Naive thymus-derived CD4-positive, alpha-beta T cell (primary cell): Measurements from ENCODE around the gene NGF. TPM values are rescaled to one million over a fixed set of nuclear protein-coding genes. Genes with fewer than 3 reads are reported as not detected.
"Not testable (repeated sequence)": the region's sequence is repeated elsewhere in the genome, so short reads cannot be mapped to it uniquely, and the experiment has no call there.

Experiments used
- ATAC-seq: fragments of 150-1000 bp; cut with Tn5 transposase; 2 replicates; pipeline ENCODE4 v1.10.0; 2021; ENCODE audit warnings: mild to moderate bottlenecking, moderate library complexity
- CTCF ChIA-PET: fragments of 350-600 bp; sonication (Branson Sonifier 250); formaldehyde crosslinking; loops from one replicate; lab custom pipeline; 2021; ENCODE audit warnings: antibody characterized with exemption; lab: Charles Lee
- POLR2A ChIA-PET: fragments of 350-600 bp; sonication (Branson Sonifier 250); formaldehyde crosslinking; loops from one replicate; lab custom pipeline; 2021; ENCODE audit warnings: antibody characterized with exemption, inconsistent platforms; lab: Charles Lee
- DNase-seq, 9 donors: peaks; one replicate each; pipeline versions ENCODE4 v3.0.0 to v3.0.0-alpha.2; 2020 to 2022; ENCODE audit warnings: mixed read lengths in 1 of 9
- H3K27ac ChIP-seq: one replicate; pipeline ENCODE4 v1.7.0; 2013; ENCODE audit warnings: mild to moderate bottlenecking, low read depth, low read length, moderate library complexity
- H3K27me3 ChIP-seq, 2 donors: one replicate each; pipeline ENCODE4 v1.7.0; 2013; ENCODE audit warnings: low read length in 2 of 2, mild to moderate bottlenecking in 2 of 2, moderate library complexity in 2 of 2; ENCODE audit not compliant: control insufficient read depth in 2 of 2, insufficient read depth in 2 of 2
- H3K36me3 ChIP-seq, 3 experiments: 1 replicate in 2 of 3; 2 replicates in 1 of 3; pipeline ENCODE4 v1.7.0; 2013; ENCODE audit warnings: low read length in 3 of 3, mild to moderate bottlenecking in 3 of 3, moderate library complexity in 1 of 3; ENCODE audit not compliant: insufficient read depth in 3 of 3, control insufficient read depth in 2 of 3
- H3K4me1 ChIP-seq, 2 donors: one replicate each; pipeline ENCODE4 v1.7.0; 2013; ENCODE audit warnings: low read length in 2 of 2, mild to moderate bottlenecking in 2 of 2, moderate library complexity in 1 of 2; ENCODE audit not compliant: control insufficient read depth in 2 of 2, insufficient read depth in 2 of 2
- H3K4me3 ChIP-seq: 2 replicates; pipeline ENCODE4 v1.7.0; 2013; ENCODE audit warnings: mild to moderate bottlenecking, low read length
- H3K9me3 ChIP-seq, 3 experiments: 1 replicate in 2 of 3; 2 replicates in 1 of 3; pipeline ENCODE4 v1.7.0; 2013; ENCODE audit warnings: low read length in 3 of 3; ENCODE audit not compliant: control insufficient read depth in 2 of 3
- H3K27ac Mint-ChIP-seq, 9 donors: one replicate each; pipeline ENCODE4 v1.8.0; 2020 to 2022; ENCODE audit warnings: mixed read lengths in 9 of 9, mild to moderate bottlenecking in 8 of 9, moderate library complexity in 5 of 9, inconsistent platforms in 2 of 9
- H3K27me3 Mint-ChIP-seq, 5 donors: one replicate each; pipeline ENCODE4 v1.8.0; 2021 to 2022; ENCODE audit warnings: mixed read lengths in 5 of 5, mild to moderate bottlenecking in 1 of 5
- H3K36me3 Mint-ChIP-seq, 5 donors: one replicate each; pipeline ENCODE4 v1.8.0; 2020 to 2022; ENCODE audit warnings: mixed read lengths in 5 of 5, mild to moderate bottlenecking in 3 of 5, inconsistent platforms in 1 of 5
- H3K4me1 Mint-ChIP-seq, 7 donors: one replicate each; pipeline ENCODE4 v1.8.0; 2020 to 2022; ENCODE audit warnings: mixed read lengths in 7 of 7, mild to moderate bottlenecking in 3 of 7, inconsistent platforms in 1 of 7
- H3K4me3 Mint-ChIP-seq, 10 donors: one replicate each; pipeline ENCODE4 v1.8.0; 2020 to 2022; ENCODE audit warnings: mild to moderate bottlenecking in 10 of 10, mixed read lengths in 10 of 10, moderate library complexity in 6 of 10, inconsistent platforms in 2 of 10
- H3K9me3 Mint-ChIP-seq, 11 donors: one replicate each; pipeline ENCODE4 v1.8.0; 2020 to 2022; ENCODE audit warnings: mixed read lengths in 11 of 11, mild to moderate bottlenecking in 4 of 11, inconsistent platforms in 1 of 11, moderate library complexity in 1 of 11
- intact Hi-C, 2 donors: fragments of 100-400 bp; cut with micrococcal nuclease; formaldehyde crosslinking; loops; one replicate each; pipeline ENCODE4 v1.15.1; 2023
- polyA plus RNA-seq, 2 donors: library from polyadenylated mRNA; unstranded; fragments of 300-500 nt; fragmentation: Illumina TruSeq; gene quantifications; one replicate each; pipeline ENCODE4 v1.2.3, GENCODE V29; 2021
- total RNA-seq, 6 experiments: library from RNA in 5 of 6; stranded (reverse) in 5 of 6; gene quantifications; 1 replicate in 5 of 6; 2 replicates in 1 of 6; pipeline ENCODE4 v1.2.3 and lab custom pipeline; 2021 to 2026

NGF gene
- total and polyA plus RNA-seq, 7 experiments from 2014 or later: not detected

- ChIA-PET POLR2A (no interaction called here), CTCF (no interaction called here)
- no peak overlapping the region for H3K27ac ChIP-seq
- Mint-ChIP-seq H3K36me3 (no peaks in the 10 kb centered on the region), H3K27ac (no peak overlapping the region), H3K9me3 (peaks cover 0 to 6% (median 0%) of the 10 kb centered on the region in 11 donors), H3K27me3 (peaks cover 0 to 21% (median 16%) of the 10 kb centered on the region in 5 donors), H3K4me1 (no peaks in the 10 kb centered on the region), H3K4me3 (no peak overlapping the region)
- H3K4me3 ChIP-seq: no peak overlapping the region
- DNase-seq (no peak), ATAC-seq (no peak)
- H3K27me3 ChIP-seq: no peaks in the 10 kb centered on the region
- no peaks in the 10 kb centered on the region for H3K9me3 ChIP-seq
- no peaks in the 10 kb centered on the region for H3K4me1 ChIP-seq
- intact Hi-C loops: no loop called here
- no peaks in the 10 kb centered on the region for H3K36me3 ChIP-seq
Measured at GRCh38 chr1:115312742-115313141, 25.3 kb downstream of the NGF start.

DNA sequence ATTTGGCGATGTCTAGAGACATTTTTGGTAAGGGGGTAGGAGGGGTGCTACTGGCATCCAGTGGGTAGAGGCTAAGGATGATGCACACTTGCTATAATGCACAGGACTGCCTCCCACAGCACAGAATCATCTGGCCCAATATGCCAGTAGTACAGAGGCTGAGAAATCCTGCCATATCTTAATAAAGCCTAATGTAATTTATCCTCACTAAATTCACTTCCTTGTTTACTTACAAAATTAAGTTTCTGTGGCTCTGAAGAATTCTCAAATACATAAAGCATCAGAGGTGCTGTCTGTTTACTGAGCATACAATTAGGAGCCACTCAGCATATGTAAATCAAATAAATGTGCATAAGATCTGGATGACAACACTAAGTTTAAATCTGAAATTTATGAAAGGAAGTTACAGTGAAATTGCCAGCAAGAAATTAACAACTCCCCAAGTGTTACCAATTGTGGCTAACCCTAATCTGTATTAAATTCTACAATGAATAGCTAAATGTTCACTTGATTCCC is 26.5 kb downstream of the NGF start:
- H3K9me3 Mint-ChIP-seq: peaks cover 0 to 5% (median 0%) of the 10 kb centered on the region in 11 donors
- no peak overlapping the region for H3K27ac Mint-ChIP-seq
- ChIA-PET POLR2A (no interaction called here), CTCF (no interaction called here)
- no peak for ATAC-seq
- no peak for DNase-seq
- Histone ChIP-seq H3K4me1 (no peaks in the 10 kb centered on the region), H3K27me3 (no peaks in the 10 kb centered on the region), H3K27ac (no peak overlapping the region), H3K4me3 (no peak overlapping the region), H3K9me3 (no peaks in the 10 kb centered on the region), H3K36me3 (no peaks in the 10 kb centered on the region)
- no peaks in the 10 kb centered on the region for H3K36me3 Mint-ChIP-seq
- peaks cover 0 to 26% (median 17%) of the 10 kb centered on the region in 5 donors for H3K27me3 Mint-ChIP-seq
- intact Hi-C loops: no loop called here
- no peaks in the 10 kb centered on the region for H3K4me1 Mint-ChIP-seq
- H3K4me3 Mint-ChIP-seq: no peak overlapping the region

GRCh38 chr1:115310581-115311473 is 27.2 kb downstream of the NGF start:
- no peaks in the 10 kb centered on the region for H3K4me1 ChIP-seq
- Mint-ChIP-seq H3K36me3 (no peaks in the 10 kb centered on the region), H3K27ac (no peak overlapping the region), H3K4me3 (no peak overlapping the region), H3K9me3 (peaks cover 0 to 5% (median 0%) of the 10 kb centered on the region in 11 donors), H3K4me1 (no peaks in the 10 kb centered on the region), H3K27me3 (peaks cover 0 to 26% (median 20%) of the 10 kb centered on the region in 5 donors)
- H3K9me3 ChIP-seq: no peaks in the 10 kb centered on the region
- ChIA-PET POLR2A (no interaction called here), CTCF (no interaction called here)
- no peak overlapping the region for H3K27ac ChIP-seq
- no peaks in the 10 kb centered on the region for H3K36me3 ChIP-seq
- no peak overlapping the region for H3K4me3 ChIP-seq
- H3K27me3 ChIP-seq: no peaks in the 10 kb centered on the region
- ATAC-seq (no peak), DNase-seq (no peak)
- intact Hi-C loops: no loop called here

- H3K4me1 Mint-ChIP-seq, DNase-seq, H3K4me3 ChIP-seq, H3K27me3 ChIP-seq, H3K27ac ChIP-seq, CTCF ChIA-PET, ATAC-seq, H3K36me3 ChIP-seq, H3K36me3 Mint-ChIP-seq, H3K9me3 Mint-ChIP-seq, H3K4me3 Mint-ChIP-seq, POLR2A ChIA-PET, H3K4me1 ChIP-seq, H3K9me3 ChIP-seq, intact Hi-C loops, H3K27ac Mint-ChIP-seq: not testable (repeated sequence)
- peaks cover 0 to 27% (median 16%) of the 10 kb centered on the region in 5 donors for H3K27me3 Mint-ChIP-seq
Measured at GRCh38 chr1:115309504-115309903, 28.5 kb downstream of the NGF start.

- ATAC-seq (no peak), DNase-seq (no peak)
- no peak overlapping the region for H3K4me3 Mint-ChIP-seq
- H3K36me3 Mint-ChIP-seq: no peaks in the 10 kb centered on the region
- Histone ChIP-seq H3K27ac (no peak overlapping the region), H3K9me3 (no peaks in the 10 kb centered on the region), H3K36me3 (no peaks in the 10 kb centered on the region), H3K4me3 (no peak overlapping the region), H3K27me3 (no peaks in the 10 kb centered on the region), H3K4me1 (no peaks in the 10 kb centered on the region)
- peaks cover 0 to 5% (median 0%) of the 10 kb centered on the region in 11 donors for H3K9me3 Mint-ChIP-seq
- H3K4me1 Mint-ChIP-seq: no peaks in the 10 kb centered on the region
- peaks cover 0 to 27% (median 13%) of the 10 kb centered on the region in 5 donors for H3K27me3 Mint-ChIP-seq
- intact Hi-C loops: no loop called here
- no peak overlapping the region for H3K27ac Mint-ChIP-seq
- CTCF ChIA-PET: no interaction called here
- POLR2A ChIA-PET: no interaction called here
Measured at GRCh38 chr1:115308969-115309368, 29.1 kb downstream of the NGF start.

GRCh38 chr1:115307661-115308060 is 30.4 kb downstream of the NGF start:
- no peak overlapping the region for H3K4me3 ChIP-seq
- H3K27ac Mint-ChIP-seq: no peak overlapping the region
- H3K36me3 Mint-ChIP-seq: no peaks in the 10 kb centered on the region
- H3K27me3 Mint-ChIP-seq: peaks cover 0 to 33% (median 17%) of the 10 kb centered on the region in 5 donors
- CTCF ChIA-PET: no interaction called here
- H3K27me3 ChIP-seq: no peaks in the 10 kb centered on the region
- no peaks in the 10 kb centered on the region for H3K4me1 ChIP-seq
- no peak overlapping the region for H3K4me3 Mint-ChIP-seq
- intact Hi-C loops: no loop called here
- H3K9me3 Mint-ChIP-seq: peaks cover 0 to 6% (median 0%) of the 10 kb centered on the region in 11 donors
- H3K4me1 Mint-ChIP-seq: no peaks in the 10 kb centered on the region
- no peak overlapping the region for H3K27ac ChIP-seq
- DNase-seq (no peak), ATAC-seq (no peak)
- no peaks in the 10 kb centered on the region for H3K36me3 ChIP-seq
- POLR2A ChIA-PET: no interaction called here
- no peaks in the 10 kb centered on the region for H3K9me3 ChIP-seq

DNA sequence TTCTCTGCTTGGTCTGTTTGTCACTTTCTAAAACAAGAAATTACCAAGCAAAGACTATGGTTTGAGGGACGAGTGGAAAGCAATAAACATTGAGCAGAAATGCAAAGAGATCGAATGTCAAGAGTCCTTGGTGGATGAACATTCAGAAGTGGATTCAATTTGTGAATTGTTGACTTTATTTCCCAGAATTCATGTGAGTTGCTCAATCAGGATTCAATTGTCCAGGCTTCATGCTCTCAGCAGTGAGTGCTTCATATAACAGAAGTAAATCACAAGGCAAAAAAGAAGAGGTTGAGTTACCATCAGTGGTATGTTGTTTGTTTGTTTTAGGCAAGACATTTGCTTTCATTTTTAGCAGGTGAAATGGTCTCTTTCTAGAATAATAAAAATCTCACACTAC is 31.9 kb downstream of the NGF start:
- no peaks in the 10 kb centered on the region for H3K36me3 ChIP-seq
- intact Hi-C loops: no loop called here
- H3K9me3 Mint-ChIP-seq: peaks cover 0 to 6% (median 0%) of the 10 kb centered on the region in 11 donors
- DNase-seq (no peak), ATAC-seq (no peak)
- no peak overlapping the region for H3K27ac Mint-ChIP-seq
- H3K4me3 Mint-ChIP-seq: no peak overlapping the region
- H3K4me1 Mint-ChIP-seq: no peaks in the 10 kb centered on the region
- ChIA-PET CTCF (no interaction called here), POLR2A (no interaction called here)
- no peaks in the 10 kb centered on the region for H3K36me3 Mint-ChIP-seq
- H3K27me3 ChIP-seq: no peaks in the 10 kb centered on the region
- H3K27me3 Mint-ChIP-seq: peaks cover 0 to 33% (median 17%) of the 10 kb centered on the region in 5 donors
- no peak overlapping the region for H3K27ac ChIP-seq
- no peak overlapping the region for H3K4me3 ChIP-seq
- H3K4me1 ChIP-seq: no peaks in the 10 kb centered on the region
- no peaks in the 10 kb centered on the region for H3K9me3 ChIP-seq
